Fibroblast of skin of left quadriceps (primary cell): ENCODE measurements around the gene DAP.
"Not testable (repeated sequence)": the region's sequence is repeated elsewhere in the genome, so short reads cannot be mapped to it uniquely, and the experiment has no call there.

Experiments
- DNase-seq, 2 experiments: peaks; one replicate each; pipeline ENCODE4 v3.0.0-alpha.2; 2013; ENCODE audit warnings: low read depth in 2 of 2

Gene DAP

DNA sequence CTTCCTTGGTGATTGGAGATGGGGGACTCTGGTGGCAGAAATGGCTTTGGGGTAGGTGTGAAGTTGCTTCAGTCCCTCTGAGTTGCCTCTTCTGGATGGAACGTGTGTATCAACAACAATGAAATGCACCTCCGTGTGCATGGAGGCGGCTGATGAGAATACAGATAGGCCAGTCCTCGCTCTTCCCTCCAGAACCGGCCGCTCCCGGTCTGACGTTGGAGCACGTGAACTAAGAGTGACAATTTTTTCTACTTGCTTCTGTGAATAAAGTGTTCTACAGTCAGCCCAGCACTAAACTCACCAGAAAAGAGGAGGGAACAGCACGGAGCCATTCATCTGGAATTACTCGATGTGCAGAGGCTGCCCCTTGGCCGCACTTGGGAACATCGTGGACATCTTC lies 106.5 kb downstream of the DAP start:
- no peak for DNase-seq

DNA sequence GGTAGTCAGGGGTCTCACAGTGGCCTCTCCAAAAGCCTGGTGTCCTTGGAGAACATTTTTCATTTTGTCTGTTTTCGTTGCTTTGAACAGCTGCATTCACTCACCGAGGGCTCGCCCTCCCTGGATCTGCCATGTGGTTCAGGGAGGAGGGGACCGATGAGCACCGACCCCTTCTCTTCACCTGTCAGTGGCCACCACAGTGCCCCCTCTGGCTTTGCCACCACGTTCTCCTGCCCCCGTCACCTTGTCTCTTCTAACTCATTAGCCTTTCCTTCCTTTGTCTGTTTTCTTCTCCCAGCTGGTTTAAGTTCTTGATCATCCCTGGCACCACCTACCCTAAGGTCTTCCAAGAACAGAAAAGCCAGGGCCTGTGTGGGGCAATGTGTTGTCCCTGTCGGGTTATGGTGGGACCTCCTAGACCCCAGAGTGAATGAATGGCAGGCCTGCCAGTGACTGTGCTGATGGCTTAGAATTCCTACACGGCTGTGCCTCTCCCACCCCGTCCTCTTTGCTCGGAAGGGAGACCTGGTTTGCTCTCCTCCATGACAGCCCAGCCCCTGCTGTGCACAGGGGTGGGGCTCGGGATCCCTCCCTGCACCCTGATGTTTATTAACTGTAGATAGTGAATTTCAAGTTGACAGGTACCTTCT lies 107.2 kb downstream of the DAP start:
- DNase-seq, result no peak

DNA sequence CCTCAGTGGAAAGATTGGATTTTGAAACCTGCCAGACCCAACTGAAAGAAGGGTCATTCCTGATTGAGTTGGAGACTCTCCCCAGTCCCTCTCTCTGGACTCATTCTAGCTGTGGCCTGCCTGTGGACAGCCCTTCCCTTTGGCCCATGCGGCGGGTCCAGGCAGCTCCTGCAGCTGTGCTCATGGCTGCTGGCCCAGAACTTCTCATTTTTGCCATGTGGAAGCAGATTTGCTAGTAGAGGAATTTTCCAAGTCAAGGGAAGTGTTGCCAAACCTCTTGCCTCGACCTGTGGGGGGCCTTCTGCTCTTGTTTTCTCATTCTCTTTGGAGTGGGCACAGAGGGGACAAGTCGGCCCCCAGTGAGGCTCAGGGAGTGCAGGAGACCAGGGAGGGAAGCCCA lies 108.0 kb downstream of the DAP start:
- no peak for DNase-seq

DNA sequence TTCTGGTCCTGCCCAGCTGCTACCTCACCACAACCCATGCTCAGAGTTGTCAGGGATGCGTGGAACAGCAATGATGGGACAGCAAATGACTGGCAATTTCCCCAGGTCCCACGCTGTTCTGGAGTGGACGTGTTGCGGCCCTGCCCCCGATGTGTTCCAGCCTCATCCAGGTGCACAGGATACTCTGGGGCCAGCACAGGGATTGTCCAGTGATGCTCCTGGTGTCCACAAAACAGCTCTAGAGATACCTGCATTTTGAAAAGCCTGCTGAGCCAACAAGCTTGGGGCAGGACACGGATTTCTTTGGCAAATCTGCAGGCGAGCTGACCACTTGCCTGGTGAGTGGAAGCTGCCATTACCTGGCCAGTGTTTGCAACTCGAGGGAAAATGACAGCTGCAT lies 108.4 kb downstream of the DAP start:
- no peak for DNase-seq

DNA sequence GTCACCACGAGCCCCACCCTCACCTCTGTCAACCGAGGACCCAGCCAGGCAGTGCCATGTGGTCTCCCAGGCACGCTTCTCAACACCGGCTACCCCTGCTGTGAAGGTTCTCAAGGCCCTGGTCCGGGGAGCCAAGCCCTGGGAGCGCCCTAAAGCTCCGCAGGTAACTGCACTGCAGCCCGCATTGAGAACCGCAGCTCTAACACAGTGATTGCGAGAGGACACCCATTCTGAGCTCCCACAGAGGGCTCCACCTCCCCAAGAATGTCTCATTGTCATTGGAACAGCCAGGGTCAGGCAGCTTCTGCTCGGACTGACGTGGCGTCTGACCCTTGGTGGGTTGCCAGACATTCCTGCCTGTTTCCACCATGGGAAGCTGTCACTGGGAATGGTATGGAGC lies 108.9 kb downstream of the DAP start:
- DNase-seq, result no peak

DNA sequence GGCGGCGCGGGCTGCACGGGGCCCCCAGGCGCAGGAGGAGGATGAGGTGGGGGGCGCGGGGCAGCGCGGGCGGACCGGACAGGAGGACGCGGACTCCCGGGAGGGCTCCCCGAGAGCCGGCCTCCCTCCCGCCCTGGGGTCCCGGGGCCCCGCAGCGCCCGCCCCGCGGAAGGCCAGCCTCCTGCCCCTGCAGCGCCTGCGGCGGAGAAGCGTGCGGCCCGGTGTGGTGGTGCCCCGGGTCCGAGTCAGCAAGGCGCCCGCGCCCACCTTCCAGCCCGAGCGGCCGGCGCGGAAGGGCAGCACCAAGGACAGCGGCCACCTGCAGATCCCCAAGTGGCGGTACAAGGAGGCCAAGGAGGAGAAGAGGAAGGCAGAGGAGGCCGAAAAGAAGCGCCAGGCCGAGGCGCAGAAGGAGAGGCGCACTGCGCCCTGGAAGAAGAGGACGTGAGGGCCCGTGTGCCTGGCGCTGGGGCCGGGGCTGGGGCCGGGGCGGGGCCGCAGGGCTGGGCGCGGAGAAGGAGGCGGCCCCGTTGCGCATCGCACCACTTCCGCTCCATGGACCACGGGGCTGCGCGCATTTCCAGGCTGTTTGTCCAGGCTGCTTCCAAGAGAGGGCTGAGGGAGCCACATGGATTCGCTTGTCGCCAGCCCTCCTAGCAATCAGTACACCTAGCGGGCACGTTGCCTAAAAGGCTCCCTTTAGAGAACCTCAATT lies 111.2 kb downstream of the DAP start:
- DNase-seq, result no peak

DNA sequence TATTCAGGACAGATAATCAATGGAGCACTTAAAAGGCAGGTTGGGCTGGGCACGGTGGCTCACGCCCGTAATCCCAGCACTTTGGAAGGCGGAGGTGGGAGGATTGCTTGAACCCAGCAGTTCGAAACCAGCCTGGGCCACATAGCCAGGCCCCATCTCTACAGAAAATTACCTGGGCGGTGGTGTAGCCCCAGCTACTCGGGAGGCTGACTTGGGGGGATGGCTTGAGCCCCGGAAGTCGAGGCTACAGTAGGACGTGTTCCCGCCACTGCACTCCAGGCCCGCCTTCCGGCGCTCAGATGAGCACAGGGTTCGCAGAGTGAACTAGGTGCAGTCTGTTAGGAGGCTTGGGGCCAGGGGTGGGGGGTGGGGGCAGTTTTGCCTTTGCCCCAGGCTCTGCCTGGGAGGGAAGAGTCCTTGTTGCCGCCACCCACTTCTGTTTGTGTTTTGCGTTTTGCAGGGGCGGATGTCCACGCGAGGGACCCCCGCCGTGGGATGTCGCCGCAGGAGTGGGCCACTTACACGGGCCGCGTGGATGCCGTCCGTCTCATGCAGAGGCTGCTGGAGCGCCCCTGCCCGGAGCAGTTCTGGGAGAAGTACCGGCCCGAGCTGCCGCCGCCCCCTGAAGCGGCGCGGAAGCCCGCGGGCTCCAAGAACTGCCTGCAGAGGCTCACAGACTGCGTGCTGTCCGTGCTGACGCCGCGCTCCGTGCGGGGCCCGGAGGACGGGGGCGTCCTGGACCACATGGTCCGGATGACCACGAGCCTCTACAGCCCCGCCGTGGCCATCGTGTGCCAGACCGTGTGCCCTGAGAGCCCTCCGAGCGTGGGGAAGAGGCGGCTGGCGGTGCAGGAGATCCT lies 112.0 kb downstream of the DAP start:
- no peak for DNase-seq

DNA sequence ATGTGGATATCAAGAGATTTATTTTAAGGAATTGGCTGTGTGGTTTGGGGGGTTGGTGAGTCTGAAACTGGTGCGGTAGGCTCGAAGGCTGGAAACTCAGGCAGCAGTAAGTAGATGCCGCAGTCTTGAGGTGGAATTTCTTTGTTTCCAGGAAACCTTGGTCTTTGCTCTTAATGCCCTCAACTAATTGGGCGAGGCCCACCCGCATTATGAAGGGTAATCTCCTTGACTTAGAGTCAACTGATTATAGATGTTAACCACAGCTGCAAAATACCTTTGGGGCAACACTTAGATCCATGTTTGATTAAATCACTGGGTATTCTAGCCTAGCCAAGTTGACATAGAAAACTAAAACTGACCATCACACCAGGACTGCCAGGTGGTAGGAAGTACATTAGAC lies 113.4 kb downstream of the DAP start:
- no peak for DNase-seq

DNA sequence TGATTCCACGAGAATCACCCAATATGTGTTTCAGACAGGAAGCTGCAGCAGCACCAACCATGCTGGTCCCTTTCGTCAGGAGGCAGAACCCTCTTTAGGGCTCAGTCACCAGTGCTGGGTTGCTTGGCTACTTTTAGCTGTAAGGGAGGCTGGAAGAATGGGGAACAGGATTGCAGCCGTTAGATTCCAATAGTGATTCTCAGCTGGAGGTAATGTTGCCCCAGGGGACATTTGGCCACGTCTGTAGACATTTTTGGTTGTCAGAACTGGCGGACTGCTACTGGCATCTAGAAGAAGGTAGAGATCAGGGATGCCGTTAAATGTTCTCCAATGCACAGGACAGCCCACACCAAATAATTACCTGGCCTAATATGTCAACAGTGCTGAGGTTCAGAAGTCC lies 115.4 kb downstream of the DAP start:
- no peak for DNase-seq

DNA sequence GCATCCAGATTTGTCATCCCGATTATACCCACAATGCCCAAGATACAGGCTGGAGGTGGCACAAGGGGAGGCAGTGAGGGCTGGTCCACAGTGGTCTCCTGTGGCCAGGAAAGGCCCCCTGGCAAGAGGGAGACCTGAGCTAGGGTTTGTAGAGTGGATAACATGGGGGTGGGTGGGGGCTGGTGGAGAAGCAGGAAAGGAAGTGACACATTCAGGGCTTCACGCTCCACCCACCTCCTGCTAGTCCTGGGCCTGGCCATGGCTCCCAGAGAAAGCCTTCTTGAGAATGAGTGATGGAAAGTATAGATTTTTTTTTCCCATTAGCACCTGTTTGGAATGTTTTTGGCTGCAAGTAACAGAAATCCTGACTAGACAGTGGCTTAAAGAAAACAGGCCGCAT lies 115.9 kb downstream of the DAP start:
- no peak for DNase-seq

DNA sequence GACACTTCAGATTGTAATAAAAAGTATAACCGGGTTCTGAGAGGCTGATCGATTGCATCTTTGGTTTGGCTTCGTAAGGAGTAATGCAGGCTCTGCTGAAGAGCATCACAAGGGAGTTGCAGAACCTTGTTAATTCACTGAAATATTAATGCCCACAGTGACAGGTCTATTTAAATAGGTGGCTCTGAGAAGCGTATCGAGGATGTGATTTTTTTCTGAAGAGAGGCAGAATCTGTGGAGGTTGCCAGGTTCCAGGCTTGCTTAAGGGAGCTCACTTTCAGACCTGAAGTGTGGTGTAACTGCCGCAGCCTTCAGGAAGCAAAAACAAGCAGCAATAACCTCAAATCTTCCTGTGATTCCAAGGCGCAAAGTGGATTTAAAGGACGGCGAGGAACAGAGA lies 116.8 kb downstream of the DAP start:
- no peak for DNase-seq

DNA sequence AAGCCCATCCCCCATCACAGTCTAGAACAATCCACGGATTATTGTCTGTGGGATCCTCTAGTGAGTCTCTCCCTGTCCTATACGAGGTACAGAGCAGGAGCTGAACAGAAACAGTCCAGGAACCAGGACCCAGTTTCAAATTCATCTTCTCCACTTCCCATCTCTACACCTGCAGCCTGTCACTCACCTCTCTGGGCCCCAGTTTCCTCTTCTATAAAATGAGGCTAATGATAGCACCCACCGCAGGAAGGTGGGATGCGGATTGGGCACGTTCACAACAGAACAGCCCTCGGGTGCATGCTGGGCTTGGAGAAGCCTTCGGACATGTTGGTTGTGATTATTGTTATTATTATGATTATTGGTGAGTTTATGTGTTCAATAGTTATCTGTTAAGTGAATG lies 118.7 kb downstream of the DAP start:
- DNase-seq, result no peak

DNA sequence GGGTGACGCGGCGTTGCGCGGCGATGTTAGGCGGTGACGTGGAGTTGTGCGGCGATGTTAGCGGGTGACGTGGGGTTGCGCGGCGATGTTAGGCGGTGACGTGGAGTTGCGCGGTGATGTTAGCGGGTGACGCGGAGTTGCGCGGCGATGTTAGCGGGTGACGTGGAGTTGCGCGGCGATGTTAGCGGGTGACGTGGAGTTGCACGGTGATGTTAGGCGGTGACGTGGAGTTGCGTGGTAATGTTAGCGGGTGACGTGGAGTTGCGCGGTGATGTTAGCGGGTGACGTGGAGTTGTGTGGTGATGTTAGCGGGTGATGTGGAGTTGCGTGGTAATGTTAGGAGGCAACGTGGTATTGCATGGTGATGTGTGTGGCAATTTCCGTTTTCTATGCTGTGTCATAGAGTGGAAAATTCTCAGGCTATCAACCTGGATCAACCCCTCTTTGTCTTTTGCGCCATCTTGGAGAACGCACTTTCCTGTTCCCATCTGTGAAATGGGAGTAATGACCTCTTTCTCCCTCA lies 121.1 kb downstream of the DAP start:
- no peak for DNase-seq

DNA sequence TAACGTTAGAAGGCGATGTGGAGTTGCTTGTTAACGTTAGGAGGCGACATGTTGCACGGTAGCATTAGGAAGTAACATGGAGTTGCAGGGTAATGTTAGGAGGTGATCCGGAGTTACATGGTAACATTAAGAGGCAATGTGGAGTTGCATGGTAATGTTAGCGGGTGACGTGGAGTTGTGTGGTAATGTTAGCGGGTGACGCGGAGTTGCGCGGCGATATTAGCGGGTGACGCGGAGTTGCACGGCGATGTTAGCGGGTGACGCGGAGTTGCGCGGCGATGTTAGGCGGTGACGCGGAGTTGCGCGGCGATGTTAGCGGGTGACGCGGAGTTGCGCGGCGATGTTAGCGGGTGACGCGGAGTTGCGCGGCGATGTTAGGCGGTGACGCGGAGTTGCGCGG lies 122.3 kb downstream of the DAP start:
- not testable (repeated sequence) for DNase-seq

DNA sequence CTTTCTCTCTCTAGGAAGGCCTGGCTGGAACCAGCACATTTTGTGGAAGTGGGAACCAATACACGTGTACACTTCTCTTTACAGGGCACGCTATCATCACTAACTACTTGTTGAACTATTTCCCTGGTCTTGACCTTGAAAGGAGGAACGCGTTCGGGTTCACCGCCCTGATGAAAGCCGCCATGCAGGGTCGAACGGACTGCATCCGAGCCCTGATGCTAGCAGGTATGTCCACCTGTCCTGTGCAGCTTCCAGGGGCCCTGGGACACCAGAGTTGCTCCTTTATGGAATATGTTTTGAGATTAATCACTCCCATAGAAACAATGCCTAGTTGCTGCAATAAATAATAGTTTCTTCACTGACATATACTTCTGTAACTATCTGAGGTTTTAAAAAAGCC lies 123.1 kb downstream of the DAP start:
- no peak for DNase-seq

DNA sequence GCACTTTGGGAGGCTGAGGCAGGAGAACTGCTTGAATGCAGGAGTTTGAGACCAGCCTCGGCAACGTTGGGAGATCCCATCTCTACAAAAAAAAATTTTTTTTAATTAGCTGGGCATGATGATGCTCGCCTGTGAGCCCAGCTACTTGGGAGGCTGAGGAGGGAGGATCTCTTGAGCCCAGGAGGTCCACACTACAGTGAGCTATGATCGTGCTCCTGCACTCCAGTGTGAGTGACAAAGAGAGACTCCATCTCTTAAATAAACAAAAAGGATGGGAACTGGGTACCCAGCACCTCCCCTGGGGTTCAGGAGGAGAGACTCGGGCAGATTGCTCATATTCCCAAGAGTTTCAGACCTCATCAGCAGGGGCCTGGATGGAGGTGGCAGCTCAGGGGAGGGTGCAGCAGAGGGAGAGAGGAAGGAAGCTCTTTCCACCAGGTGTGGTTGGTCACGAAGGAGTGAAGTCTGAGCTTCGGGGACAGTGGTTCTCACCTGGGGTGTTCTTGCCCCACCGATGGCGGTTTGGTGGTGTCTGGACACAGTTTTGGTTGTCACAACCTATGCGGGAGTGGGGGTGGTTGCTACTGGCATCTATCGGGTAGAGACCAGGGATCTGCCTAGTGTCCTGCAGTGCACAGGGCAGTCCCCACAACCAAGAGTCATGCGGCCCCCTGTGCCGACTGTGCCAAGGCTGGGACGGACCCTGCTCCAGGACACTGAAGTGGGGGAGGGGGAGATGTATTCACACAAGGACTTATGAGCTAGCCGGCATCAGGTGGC lies 124.5 kb downstream of the DAP start:
- DNase-seq, result no peak

DNA sequence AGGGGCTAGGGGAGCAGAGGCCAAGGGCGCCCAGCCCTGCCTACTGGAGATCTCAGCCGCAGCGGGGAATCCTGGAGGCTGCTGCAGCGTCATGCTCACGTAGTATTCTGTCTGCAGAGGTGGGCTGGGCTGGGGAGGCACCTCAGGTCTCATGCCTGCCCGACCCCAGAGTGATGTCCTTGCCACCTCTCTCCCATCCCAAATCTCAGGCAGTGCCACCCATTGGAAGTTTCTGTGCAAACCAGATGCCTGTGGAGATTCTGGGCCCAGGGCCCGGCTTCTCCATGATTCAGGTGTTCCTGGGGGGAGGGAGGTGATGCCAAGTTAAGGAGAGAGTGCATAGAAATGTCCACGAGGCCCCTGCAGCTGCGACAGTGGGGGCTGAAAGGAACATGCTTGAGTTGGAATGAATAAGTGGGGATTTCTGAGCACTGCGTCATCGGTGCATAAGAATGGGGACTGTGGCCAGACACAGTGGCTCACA lies 125.1 kb downstream of the DAP start:
- no peak for DNase-seq

DNA sequence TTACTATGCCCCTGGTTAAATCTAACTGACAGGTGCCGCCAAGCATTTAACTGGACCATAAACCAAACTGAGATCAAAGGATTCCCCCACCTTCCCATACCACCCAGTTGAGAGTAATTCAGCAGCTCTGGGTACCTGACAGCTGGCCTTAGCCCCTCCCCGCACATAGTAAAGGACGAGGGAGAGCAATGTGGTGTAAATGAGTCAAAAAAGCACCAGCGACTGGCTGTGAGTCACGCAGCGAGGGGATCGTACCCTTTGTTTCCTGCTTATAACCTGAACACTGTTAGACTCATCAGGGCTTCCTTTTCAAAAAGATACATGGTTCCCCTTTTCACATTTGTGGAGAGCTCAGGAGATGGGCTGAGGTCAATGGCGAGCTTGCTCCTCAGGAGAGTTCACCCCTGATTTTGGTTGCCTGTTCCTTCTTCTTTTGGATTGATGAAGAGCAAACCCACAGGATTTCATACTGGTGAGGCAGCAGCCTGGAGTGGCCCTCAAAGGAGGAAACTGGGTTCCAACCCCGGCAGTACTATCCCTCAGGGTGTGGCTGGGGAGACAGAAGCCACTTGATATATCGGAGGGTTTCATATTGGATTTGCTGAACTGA lies 125.7 kb downstream of the DAP start:
- DNase-seq, result peak in 1 of 2 experiments; percentile 18

DNA sequence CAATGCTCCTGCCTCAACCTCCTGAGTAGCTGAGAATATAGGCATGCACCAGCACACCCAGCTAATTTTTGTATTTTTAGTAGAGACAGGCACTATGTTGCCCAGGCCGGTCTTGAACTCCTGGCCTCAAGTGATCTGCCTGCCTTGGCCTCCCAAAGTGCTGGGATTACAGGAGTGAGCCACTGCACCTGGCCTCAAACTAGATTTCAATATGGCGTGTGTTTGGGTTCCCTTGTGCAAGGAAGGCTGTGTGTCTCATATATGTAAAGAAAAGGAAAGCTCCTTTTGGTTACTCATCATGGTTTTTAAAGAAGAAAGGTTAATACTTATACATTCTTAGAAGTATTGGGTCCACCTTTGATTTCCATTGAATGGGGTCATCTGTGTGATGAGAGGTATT lies 126.5 kb downstream of the DAP start:
- DNase-seq, result no peak

DNA sequence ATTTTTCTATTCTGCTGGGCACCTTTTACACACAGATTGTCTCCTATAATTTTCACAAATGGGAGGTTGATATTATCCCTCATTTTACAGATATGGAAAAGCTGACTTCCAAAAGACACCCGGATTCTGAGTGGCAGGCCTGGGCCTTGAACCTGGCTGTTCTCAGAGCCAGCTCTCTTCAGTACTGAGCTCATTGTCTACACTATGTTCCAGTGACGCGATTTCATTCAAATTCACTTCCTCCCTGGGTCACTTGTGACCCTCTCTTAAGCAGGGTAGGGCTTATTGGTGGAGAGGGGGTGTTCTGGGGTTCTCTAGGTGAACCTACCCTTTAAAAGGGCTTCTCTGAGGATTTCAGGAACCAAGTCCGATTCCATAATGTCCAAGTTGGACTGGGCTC lies 127.0 kb downstream of the DAP start:
- no peak for DNase-seq
